Endothelial cell of umbilical vein (primary cell): ENCODE data around the gene CPB1. TPM values are rescaled to one million over a fixed set of nuclear protein-coding genes. Genes with fewer than 3 reads are reported as not detected.

Experiments
- BruUV-seq: library from RNA; stranded (reverse); fragments of 400-500 nt; replicated peaks from 2 replicates; lab custom pipeline; 2021; lab: Mats Ljungman, UMichigan
- CTCF ChIA-PET: fragments of 300-600, 350-600 bp; sonication (Branson Sonifier 250); formaldehyde crosslinking; loops from one replicate; lab custom pipeline; 2021; ENCODE audit warnings: antibody characterized with exemption, inconsistent platforms; lab: Charles Lee
- POLR2A ChIA-PET: fragments of 300-600, 350-600 bp; sonication (Branson Sonifier 250); formaldehyde crosslinking; loops from one replicate; lab custom pipeline; 2021; ENCODE audit warnings: antibody characterized with exemption, inconsistent platforms; lab: Charles Lee
- DNase-seq: peaks from one replicate; pipeline ENCODE4 v3.0.0-alpha.2; 2011; ENCODE audit warnings: low read depth, low spot score
- FAIRE-seq: peaks from 2 replicates; lab custom pipeline; 2011; peaks lifted over from hg19 to GRCh38; lab: Jason Lieb, UNC
- H2AFZ ChIP-seq: 2 replicates; pipeline ENCODE4 v1.6.0; 2012; ENCODE audit warnings: low read depth, low read length, control low read depth, inconsistent platforms
- H3K27ac ChIP-seq: 2 replicates; pipeline ENCODE4 v1.5.1; 2011; ENCODE audit warnings: low read depth, mild to moderate bottlenecking, control low read depth, low read length, moderate library complexity; ENCODE audit not compliant: insufficient read depth
- H3K27me3 ChIP-seq, 2 experiments: 2 replicates each; pipeline versions ENCODE4 v1.6.0 to v1.6.1; 2011; ENCODE audit warnings: low read length in 2 of 2, mixed read lengths in 1 of 2; ENCODE audit not compliant: control insufficient read depth in 2 of 2, insufficient read depth in 2 of 2
- H3K36me3 ChIP-seq, 2 experiments: 2 replicates in 1 of 2; 3 replicates in 1 of 2; pipeline ENCODE4 v1.5.1; 2011; ENCODE audit warnings: low read length in 2 of 2, mild to moderate bottlenecking in 1 of 2, moderate library complexity in 1 of 2; ENCODE audit not compliant: control insufficient read depth in 2 of 2, insufficient read depth in 2 of 2; ENCODE audit errors: extremely low read depth in 1 of 2
- H3K4me1 ChIP-seq: 3 replicates; pipeline ENCODE4 v1.5.1; 2011; ENCODE audit warnings: mild to moderate bottlenecking, low read length; ENCODE audit not compliant: control insufficient read depth, insufficient read depth; ENCODE audit errors: extremely low read depth
- H3K4me2 ChIP-seq: 2 replicates; pipeline ENCODE4 v1.6.1; 2011; ENCODE audit warnings: low read length, control low read depth, mixed read lengths; ENCODE audit not compliant: insufficient read depth
- H3K4me3 ChIP-seq, 3 experiments: fragments of 200-600 bp in 1 of 3; sonication (generic), shearing (Covaris generic) in 1 of 3; replicated peaks in 1 of 3; 2 replicates each; pipeline ENCODE4 v1.5.1; 2011 to 2016; ENCODE audit warnings: control low read depth in 3 of 3, low read length in 3 of 3, mild to moderate bottlenecking in 2 of 3, inconsistent platforms in 1 of 3, low read depth in 1 of 3, moderate library complexity in 1 of 3; ENCODE audit not compliant: insufficient read depth in 1 of 3
- H3K79me2 ChIP-seq: 2 replicates; pipeline ENCODE4 v1.6.0; 2012; ENCODE audit warnings: low read length, inconsistent platforms; ENCODE audit not compliant: control insufficient read depth, insufficient read depth
- H3K9ac ChIP-seq: replicated peaks from 2 replicates; pipeline ENCODE3; 2011; ENCODE audit warnings: low read length, control low read depth; ENCODE audit not compliant: insufficient read depth; ENCODE audit errors: extremely low read depth
- H3K9me1 ChIP-seq: replicated peaks from 3 replicates; pipeline ENCODE4 v1.6.0; 2011; ENCODE audit warnings: mild to moderate bottlenecking, low read length; ENCODE audit not compliant: control insufficient read depth, insufficient read depth; ENCODE audit errors: extremely low read depth
- H3K9me3 ChIP-seq: replicated peaks from 2 replicates; pipeline ENCODE4 v1.5.1; 2012; ENCODE audit warnings: low read length, inconsistent platforms; ENCODE audit not compliant: control insufficient read depth, insufficient read depth
- H4K20me1 ChIP-seq: replicated peaks from 2 replicates; pipeline ENCODE3; 2011; ENCODE audit warnings: mild to moderate bottlenecking, low read length; ENCODE audit not compliant: control insufficient read depth, insufficient read depth; ENCODE audit errors: extremely low read depth
- CTCF ChIP-seq, 2 donors: IDR thresholded peaks; 1 replicate in 1 of 2; 2 replicates in 1 of 2; pipeline ENCODE4 v1.5.1; 2011; ENCODE audit warnings: low read length in 2 of 2, mild to moderate bottlenecking in 2 of 2, moderate library complexity in 2 of 2, control low read depth in 1 of 2, inconsistent platforms in 1 of 2, low read depth in 1 of 2; ENCODE audit not compliant: insufficient read depth in 1 of 2; ENCODE audit errors: extremely low read depth in 1 of 2
- EZH2 ChIP-seq: IDR thresholded peaks from 2 replicates; pipeline ENCODE4 v1.6.1; 2012; ENCODE audit warnings: borderline replicate concordance, low read depth, mild to moderate bottlenecking, moderate library complexity, low read length, inconsistent platforms; ENCODE audit not compliant: severe bottlenecking
- FOS ChIP-seq: IDR thresholded peaks from 2 replicates; pipeline ENCODE4 v1.6.1; 2011; ENCODE audit warnings: mild to moderate bottlenecking, low read length, moderate library complexity, borderline replicate concordance; ENCODE audit not compliant: insufficient read depth
- JUN ChIP-seq: IDR thresholded peaks from 2 replicates; pipeline ENCODE4 v1.6.1; 2011; ENCODE audit warnings: borderline replicate concordance, low read depth; ENCODE audit not compliant: insufficient read length, insufficient read depth
- MAX ChIP-seq: IDR thresholded peaks from 2 replicates; pipeline ENCODE4 v1.6.1; 2011; ENCODE audit not compliant: insufficient read depth, insufficient read length
- MYC ChIP-seq: IDR thresholded peaks from one replicate; pipeline ENCODE4 v1.6.1; 2011; ENCODE audit warnings: mild to moderate bottlenecking, low read depth, low read length
- POLR2AphosphoS5 ChIP-seq: IDR thresholded peaks from 2 replicates; pipeline ENCODE4 v1.6.1; 2012; ENCODE audit warnings: low read depth, mild to moderate bottlenecking, control low read depth, low read length, moderate library complexity; ENCODE audit not compliant: insufficient read depth
- dilution Hi-C: fragments of 300-500 bp; cut with MboI; formaldehyde crosslinking; loops from one replicate; pipeline ENCODE4 v1.15.0; 2019; ENCODE audit warnings: low sequenced_read_pairs; ENCODE audit not compliant: extremely low pct_ligation_motif_present
- intact Hi-C: fragments of 100-400 bp; cut with micrococcal nuclease; formaldehyde crosslinking; loops from one replicate; pipeline ENCODE4 v1.10.0; 2022
- polyA plus RNA-seq, 4 experiments: library from polyadenylated mRNA; depleted of rRNA in 3 of 4; stranded (reverse) in 3 of 4; unstranded in 1 of 4; fragments of >200 nt; gene quantifications; 2 replicates each; pipeline versions ENCODE4 v1.2.1 to v1.2.3, GENCODE V29; 2011 to 2012; ENCODE audit warnings: missing spikeins in 1 of 4
- total RNA-seq: library from RNA; stranded (reverse); gene quantifications from 2 replicates; pipeline ENCODE4 v1.2.3, GENCODE V29; 2021

The CPB1 gene
- total and polyA plus RNA-seq, 2 donors (not counting 3 experiments of a cell fraction or from before 2014, with no cell fraction given) = not detected

GRCh38 chr3:148903022-148903442 is 75.4 kb downstream of the CPB1 start:
- H3K27me3 ChIP-seq = peaks cover 0 to 18% of the 10 kb centered on the region in 2 experiments
- no peak overlapping the region for H2AFZ ChIP-seq
- no peaks in the 10 kb centered on the region for H3K79me2 ChIP-seq
- no peak for TF ChIP-seq MAX
- TF ChIP-seq EZH2 = no peak
- no peak for TF ChIP-seq CTCF (IDR thresholded peaks at IDR 0.05; ENCODE audit: extremely low read depth in 1 of 2, insufficient read depth in 1 of 2, low read depth in 1 of 2, low read length in 2 of 2)
- TF ChIP-seq JUN = peak; percentile 3
- TF ChIP-seq FOS = no peak
- TF ChIP-seq POLR2AphosphoS5 = no peak
- TF ChIP-seq MYC = no peak
- H4K20me1 ChIP-seq = no peaks in the 10 kb centered on the region
- H3K4me1 ChIP-seq = no peaks in the 10 kb centered on the region
- intact Hi-C loops = no loop called here
- no peak overlapping the region for H3K4me2 ChIP-seq
- no peak overlapping the region for H3K9ac ChIP-seq
- DNase-seq = no peak
- H3K27ac ChIP-seq = no peak overlapping the region
- ChIA-PET CTCF (no interaction called here), POLR2A (no interaction called here)
- no peaks in the 10 kb centered on the region for H3K9me1 ChIP-seq
- H3K9me3 ChIP-seq = no peaks in the 10 kb centered on the region
- H3K4me3 ChIP-seq = no peak overlapping the region
- dilution Hi-C loops = no loop called here
- H3K36me3 ChIP-seq = no peaks in the 10 kb centered on the region
- no TSS peak for BruUV-seq
- no peak for FAIRE-seq
